Measurements from ENCODE around the gene C16orf74. TPM values are rescaled to one million over a fixed set of nuclear protein-coding genes. Genes with fewer than 3 reads are reported as not detected.

Gene C16orf74
- total RNA-seq, 4 donors from 2014 or later, result 0.27 to 7.0 TPM; not detected in 2

Small RNAs within 50 kb of the gene (small RNA-seq; reads per million reads assigned to genes)
- gene RN7SL381P (0 to 1.4 (median 0.27) reads per million in 4 donors), gene RNU1-103P (0 reads per million in 4 donors)

Other genes starting within 250 kb of the C16orf74 start
- 100 to 1,000 TPM; 100 to 139 (median 120) TPM for gene GSE1, start 137.8 kb downstream of the C16orf74 start, total RNA-seq
- 1 to 10 TPM in 2 of 4 donors, under 1 TPM in 1, not detected in 1; 1.00 to 4.4 (median 1.2) TPM for gene GINS2, start 62.1 kb downstream of the C16orf74 start, total RNA-seq
- gene EMC8, start 48.4 kb upstream of the C16orf74 start, total RNA-seq, result 10 to 100 TPM; 27.9 to 40.0 (median 31.8) TPM
- gene COX4I1, start 48.6 kb upstream of the C16orf74 start, total RNA-seq, result 1,000 to 10,000 TPM in 2 of 4 donors, 100 to 1,000 TPM in 2; 635 to 1,115 (median 865) TPM
- 10 to 100 TPM; 20.7 to 70.7 (median 45.2) TPM for gene IRF8, start 148.1 kb upstream of the C16orf74 start, total RNA-seq

All from transverse colon (tissue), 4 donors.